Measurements from ENCODE around the gene SETBP1. TPM values are rescaled to one million over a fixed set of nuclear protein-coding genes. Genes with fewer than 3 reads are reported as not detected.

The SETBP1 gene
- total RNA-seq, 4 donors from 2014 or later, result 14.5 to 34.2 (median 19.3) TPM

GRCh38 chr18:44893045-44893706 is 212.5 kb downstream of the SETBP1 start:
- DNase-seq (ENCODE audit: low spot score), result no peak
- TF ChIP-seq, protein P1, sequence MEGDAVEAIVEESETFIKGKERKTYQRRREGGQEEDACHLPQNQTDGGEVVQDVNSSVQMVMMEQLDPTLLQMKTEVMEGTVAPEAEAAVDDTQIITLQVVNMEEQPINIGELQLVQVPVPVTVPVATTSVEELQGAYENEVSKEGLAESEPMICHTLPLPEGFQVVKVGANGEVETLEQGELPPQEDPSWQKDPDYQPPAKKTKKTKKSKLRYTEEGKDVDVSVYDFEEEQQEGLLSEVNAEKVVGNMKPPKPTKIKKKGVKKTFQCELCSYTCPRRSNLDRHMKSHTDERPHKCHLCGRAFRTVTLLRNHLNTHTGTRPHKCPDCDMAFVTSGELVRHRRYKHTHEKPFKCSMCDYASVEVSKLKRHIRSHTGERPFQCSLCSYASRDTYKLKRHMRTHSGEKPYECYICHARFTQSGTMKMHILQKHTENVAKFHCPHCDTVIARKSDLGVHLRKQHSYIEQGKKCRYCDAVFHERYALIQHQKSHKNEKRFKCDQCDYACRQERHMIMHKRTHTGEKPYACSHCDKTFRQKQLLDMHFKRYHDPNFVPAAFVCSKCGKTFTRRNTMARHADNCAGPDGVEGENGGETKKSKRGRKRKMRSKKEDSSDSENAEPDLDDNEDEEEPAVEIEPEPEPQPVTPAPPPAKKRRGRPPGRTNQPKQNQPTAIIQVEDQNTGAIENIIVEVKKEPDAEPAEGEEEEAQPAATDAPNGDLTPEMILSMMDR (IDR thresholded peaks at IDR 0.05), result no peak
- ATAC-seq (ENCODE audit: low FRiP score), result no peak

DNA sequence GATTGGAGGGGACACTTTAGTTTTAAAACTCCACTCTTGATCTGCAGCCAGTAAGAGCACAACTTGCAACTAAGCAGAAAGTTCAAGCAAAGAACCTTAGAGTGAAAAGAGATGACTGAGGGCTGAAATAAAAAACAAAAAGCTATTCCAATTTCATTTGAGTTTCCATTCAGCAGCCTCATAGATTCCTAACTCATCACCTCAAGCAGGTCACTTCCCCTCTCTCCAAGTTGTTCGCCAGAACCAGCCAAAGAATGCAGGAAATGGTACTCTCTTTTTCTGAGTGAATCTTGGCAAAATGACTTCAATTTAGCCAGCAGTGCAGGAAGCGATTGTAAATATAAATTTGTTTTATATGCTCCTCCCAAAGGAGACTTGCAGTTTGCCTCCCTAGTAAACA is 213.3 kb downstream of the SETBP1 start:
- TF ChIP-seq, protein P1 (IDR thresholded peaks at IDR 0.05), result no peak
- no peak for ATAC-seq (ENCODE audit: low FRiP score)
- DNase-seq (ENCODE audit: low spot score), result no peak

DNA sequence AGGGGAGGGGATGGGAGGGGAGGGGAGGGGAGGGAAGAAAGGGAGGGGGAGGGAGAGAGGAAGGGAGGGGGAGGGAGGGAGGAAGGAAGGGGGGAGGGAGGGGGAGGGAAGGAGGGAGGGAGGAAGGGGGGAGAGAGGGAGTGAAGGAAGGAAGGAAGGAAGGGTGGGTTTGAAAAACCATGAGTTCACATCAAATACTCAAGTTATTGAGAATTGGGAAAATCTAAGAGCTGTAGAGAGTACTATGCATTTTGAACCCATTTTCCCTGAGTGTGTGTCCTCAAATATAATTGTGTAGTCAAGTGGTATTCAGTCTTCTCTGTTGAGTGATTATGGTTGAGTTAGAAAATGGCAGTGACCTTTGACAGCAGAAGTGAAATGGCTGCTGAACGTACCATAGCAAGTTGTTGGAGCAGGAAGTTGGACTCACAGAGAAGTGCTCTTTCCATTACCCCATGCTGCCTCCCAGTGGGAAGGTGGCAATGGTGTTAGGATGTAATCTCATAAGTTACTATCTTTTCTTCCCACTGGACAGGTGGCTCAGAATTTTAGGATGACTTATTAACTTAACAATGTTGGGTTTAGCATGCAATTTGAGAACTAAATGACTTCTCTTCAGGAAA is 214.6 kb downstream of the SETBP1 start:
- no peak for ATAC-seq (ENCODE audit: low FRiP score)
- TF ChIP-seq, protein P1 (IDR thresholded peaks at IDR 0.05), result no peak
- no peak for DNase-seq (ENCODE audit: low spot score)

DNA sequence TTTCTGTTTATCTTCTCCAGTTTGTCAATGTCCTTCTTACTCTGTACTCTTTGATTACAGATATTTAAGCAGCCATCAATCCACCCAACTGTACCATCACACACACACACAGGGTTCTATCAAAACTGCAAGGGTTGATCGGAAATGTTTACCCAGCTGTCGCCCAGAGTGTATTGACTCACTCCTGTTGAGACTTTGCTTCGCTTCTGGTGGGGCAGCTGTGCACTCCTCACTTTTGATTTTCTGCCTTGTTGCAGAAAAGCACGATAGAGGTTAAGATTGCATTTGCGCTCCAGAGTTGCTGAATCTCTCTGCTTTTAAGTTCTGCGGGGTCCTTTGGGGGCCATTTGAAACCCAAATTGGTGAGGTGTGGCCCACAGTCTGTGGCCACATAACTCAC is 216.2 kb downstream of the SETBP1 start:
- ATAC-seq (ENCODE audit: low FRiP score) (no peak), DNase-seq (ENCODE audit: low spot score) (no peak)
- TF ChIP-seq, protein P1 (IDR thresholded peaks at IDR 0.05), result no peak

- ATAC-seq (ENCODE audit: low FRiP score) (no peak), DNase-seq (ENCODE audit: low spot score) (no peak)
- TF ChIP-seq, protein P1 (IDR thresholded peaks at IDR 0.05), result no peak
These were observed 216.7 kb downstream of the SETBP1 start for GRCh38 chr18:44897411-44897810.

GRCh38 chr18:44897816-44898215 is 217.1 kb downstream of the SETBP1 start:
- no peak for DNase-seq (ENCODE audit: low spot score)
- TF ChIP-seq, protein P1 (IDR thresholded peaks at IDR 0.05), result no peak
- no peak for ATAC-seq (ENCODE audit: low FRiP score)

DNA sequence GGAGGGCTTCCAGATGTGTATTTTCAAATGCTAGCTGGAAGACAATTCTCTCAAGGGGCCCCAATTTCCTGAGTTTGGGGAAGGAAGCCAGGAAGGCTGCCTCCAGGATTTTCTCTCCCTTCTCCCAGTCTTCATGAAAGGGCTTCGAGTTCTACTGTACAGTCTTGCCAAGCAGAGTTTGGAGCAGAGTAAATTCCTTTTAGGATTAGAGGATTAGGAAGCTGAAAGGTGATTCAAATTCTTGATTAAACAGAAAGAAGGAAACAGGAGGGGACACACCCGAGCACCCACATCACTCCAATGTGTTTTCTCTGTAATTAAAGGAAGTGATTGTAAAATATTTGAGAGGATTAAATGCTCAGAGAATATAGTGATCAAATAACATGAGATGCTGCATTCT is 217.8 kb downstream of the SETBP1 start:
- ATAC-seq (ENCODE audit: low FRiP score), result no peak

More for the DNA sequence above, 217.8 kb downstream of the SETBP1 start:
- TF ChIP-seq, protein P1 (IDR thresholded peaks at IDR 0.05), result no peak
- DNase-seq (ENCODE audit: low spot score), result no peak

Data from omental fat pad (tissue), 4 donors.